Measurements from ENCODE around the gene STIM2.

Gene STIM2

GRCh38 chr4:27050731-27051130 is 190.1 kb downstream of the STIM2 start:
- no peak for TF ChIP-seq CTCF (IDR thresholded peaks at IDR 0.05; ENCODE audit: borderline replicate concordance, control extremely low read depth, extremely low read depth, insufficient read depth, missing control alignments)
- no peak for DNase-seq (ENCODE audit: low spot score)
- in situ Hi-C loops (cut with MboI; ENCODE audit: low sequenced_read_pairs, unreplicated experiment), result no loop called here

- no peak for DNase-seq (ENCODE audit: low spot score)
- in situ Hi-C loops (cut with MboI; ENCODE audit: low sequenced_read_pairs, unreplicated experiment), result no loop called here
Measured at GRCh38 chr4:27055221-27055760, 194.7 kb downstream of the STIM2 start.

DNA sequence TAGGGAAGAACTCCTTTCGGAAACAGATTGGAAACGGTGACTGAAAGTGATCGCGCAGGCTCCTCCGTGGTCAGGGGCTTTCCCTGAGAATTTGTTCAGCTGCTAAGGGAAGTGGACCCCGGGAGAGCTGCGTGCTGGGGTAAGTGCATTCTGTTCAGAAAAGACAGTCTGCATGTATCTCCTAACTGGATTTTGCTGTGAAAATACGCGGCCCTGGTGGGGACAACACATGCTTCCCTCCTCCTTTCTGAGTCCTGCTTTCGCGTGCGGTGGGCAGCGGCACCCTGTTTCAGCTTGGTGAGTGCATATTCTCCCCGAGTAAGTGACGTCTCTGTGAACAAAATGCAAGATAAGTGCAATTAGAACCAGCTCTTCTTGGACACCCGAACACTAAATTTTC is 195.6 kb downstream of the STIM2 start:
- no peak for DNase-seq (ENCODE audit: low spot score)
- in situ Hi-C loops (cut with MboI; ENCODE audit: low sequenced_read_pairs, unreplicated experiment), result no loop called here
- TF ChIP-seq CTCF (IDR thresholded peaks at IDR 0.05; ENCODE audit: borderline replicate concordance, control extremely low read depth, extremely low read depth, insufficient read depth, missing control alignments), result no peak

More at GRCh38 chr4:27055221-27055760, 194.7 kb downstream of the STIM2 start:
- no peak for TF ChIP-seq CTCF (IDR thresholded peaks at IDR 0.05; ENCODE audit: borderline replicate concordance, control extremely low read depth, extremely low read depth, insufficient read depth, missing control alignments)

DNA sequence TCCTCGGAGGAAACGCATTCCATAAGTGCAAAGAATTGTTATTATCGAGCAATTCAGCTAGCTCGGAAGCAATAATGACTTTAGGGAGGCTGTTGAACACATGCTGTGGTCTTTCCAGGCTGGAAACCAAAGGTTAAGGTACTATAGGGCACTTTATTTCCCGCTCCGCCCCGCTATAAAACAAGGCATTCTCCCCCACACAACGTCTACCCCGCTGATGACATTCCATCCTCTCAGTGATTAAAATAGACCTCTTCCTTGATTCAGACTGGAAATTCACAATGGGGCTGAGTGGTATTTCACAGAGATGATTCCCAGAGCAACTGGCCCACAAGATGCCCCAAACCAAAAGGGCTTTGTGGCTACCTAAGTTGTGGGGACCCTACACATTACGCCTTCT is 196.4 kb downstream of the STIM2 start:
- DNase-seq (ENCODE audit: low spot score), result no peak
- no peak for TF ChIP-seq CTCF (IDR thresholded peaks at IDR 0.05; ENCODE audit: borderline replicate concordance, control extremely low read depth, extremely low read depth, insufficient read depth, missing control alignments)
- in situ Hi-C loops (cut with MboI; ENCODE audit: low sequenced_read_pairs, unreplicated experiment), result no loop called here

DNA sequence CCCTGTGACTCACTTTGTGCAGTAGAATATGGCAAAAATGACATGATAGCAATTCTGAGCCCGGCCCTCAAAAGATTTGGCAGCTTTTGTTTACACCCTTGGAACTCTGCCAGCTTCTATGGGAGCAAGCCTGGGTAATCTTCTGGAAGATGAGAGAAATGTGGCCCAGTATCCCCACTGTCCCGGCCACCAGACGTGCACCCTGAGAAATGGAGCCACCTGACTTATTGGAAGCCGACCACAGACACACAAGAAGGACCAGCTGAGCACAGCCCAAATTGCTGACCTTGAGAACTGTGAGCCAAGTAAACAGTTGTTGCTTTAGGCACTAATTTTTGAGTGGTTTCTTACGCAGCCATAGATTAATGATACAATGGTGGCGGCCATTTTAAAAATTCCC is 197.0 kb downstream of the STIM2 start:
- TF ChIP-seq CTCF (IDR thresholded peaks at IDR 0.05; ENCODE audit: borderline replicate concordance, control extremely low read depth, extremely low read depth, insufficient read depth, missing control alignments), result no peak
- no peak for DNase-seq (ENCODE audit: low spot score)
- in situ Hi-C loops (cut with MboI; ENCODE audit: low sequenced_read_pairs, unreplicated experiment), result no loop called here

DNA sequence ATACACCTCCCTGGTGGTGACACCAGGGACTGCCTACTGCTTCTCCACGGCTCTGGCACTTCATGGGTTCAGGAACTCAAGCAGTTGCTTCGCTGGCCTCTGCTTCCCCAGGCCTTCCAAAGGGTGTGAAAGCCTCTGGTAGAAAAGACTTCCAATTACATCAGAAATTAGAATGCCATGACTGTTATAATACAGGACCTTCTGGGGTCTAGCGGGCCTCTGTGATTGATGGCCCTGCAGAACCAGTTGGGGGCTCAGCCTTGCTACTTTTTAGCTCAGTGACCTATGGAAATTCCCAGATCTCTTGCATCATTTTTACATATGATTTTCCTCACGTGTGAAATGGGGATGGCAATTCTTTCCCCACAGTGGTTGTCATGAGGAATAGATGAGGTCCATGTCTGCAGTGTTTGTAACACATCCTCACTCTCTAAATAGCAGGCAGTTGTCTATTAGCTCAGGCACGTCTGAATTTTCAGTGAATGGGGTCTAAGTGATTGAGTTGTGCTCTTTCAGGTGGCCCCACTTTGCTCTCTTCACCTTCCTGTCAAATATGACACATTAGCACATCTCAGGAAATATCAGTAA is 198.3 kb downstream of the STIM2 start:
- DNase-seq (ENCODE audit: low spot score), result no peak
- TF ChIP-seq CTCF (IDR thresholded peaks at IDR 0.05; ENCODE audit: borderline replicate concordance, control extremely low read depth, extremely low read depth, insufficient read depth, missing control alignments), result no peak
- in situ Hi-C loops (cut with MboI; ENCODE audit: low sequenced_read_pairs, unreplicated experiment), result no loop called here

All from GM13976 (cell line).